ENCODE results near the gene TTC21A.

DNA sequence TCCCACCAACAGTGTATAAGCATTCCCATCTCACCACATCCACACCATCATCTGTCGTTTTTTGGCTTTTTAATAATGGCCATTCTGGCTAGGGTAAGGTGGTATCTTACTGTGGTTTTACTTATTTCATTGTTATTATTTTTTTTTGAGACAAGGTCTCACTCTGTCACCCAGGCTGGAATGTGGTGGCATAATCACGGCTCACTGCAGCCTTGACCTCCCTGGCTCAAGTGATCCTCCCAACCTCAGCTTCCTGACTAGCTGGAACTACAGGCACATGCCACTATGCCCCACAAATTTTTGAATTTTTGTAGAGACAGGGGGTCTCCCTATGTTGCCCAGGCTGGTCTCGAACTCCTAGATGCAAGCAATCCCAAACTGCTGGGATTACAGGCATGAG, 56.9 kb downstream of the TTC21A start:
- TF ChIP-seq, protein P1, sequence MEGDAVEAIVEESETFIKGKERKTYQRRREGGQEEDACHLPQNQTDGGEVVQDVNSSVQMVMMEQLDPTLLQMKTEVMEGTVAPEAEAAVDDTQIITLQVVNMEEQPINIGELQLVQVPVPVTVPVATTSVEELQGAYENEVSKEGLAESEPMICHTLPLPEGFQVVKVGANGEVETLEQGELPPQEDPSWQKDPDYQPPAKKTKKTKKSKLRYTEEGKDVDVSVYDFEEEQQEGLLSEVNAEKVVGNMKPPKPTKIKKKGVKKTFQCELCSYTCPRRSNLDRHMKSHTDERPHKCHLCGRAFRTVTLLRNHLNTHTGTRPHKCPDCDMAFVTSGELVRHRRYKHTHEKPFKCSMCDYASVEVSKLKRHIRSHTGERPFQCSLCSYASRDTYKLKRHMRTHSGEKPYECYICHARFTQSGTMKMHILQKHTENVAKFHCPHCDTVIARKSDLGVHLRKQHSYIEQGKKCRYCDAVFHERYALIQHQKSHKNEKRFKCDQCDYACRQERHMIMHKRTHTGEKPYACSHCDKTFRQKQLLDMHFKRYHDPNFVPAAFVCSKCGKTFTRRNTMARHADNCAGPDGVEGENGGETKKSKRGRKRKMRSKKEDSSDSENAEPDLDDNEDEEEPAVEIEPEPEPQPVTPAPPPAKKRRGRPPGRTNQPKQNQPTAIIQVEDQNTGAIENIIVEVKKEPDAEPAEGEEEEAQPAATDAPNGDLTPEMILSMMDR (IDR thresholded peaks at IDR 0.05) = no peak
- TF ChIP-seq POLR2A (IDR thresholded peaks at IDR 0.05) = no peak
